GM18526 (cell line): ENCODE measurements around the gene RYR2.

ENCODE experiments used
- POLR2A ChIP-seq: IDR thresholded peaks from 3 replicates; pipeline ENCODE4 v1.6.1; 2011; ENCODE audit not compliant: insufficient read length; ENCODE audit errors: extremely low read depth

RYR2 gene

DNA sequence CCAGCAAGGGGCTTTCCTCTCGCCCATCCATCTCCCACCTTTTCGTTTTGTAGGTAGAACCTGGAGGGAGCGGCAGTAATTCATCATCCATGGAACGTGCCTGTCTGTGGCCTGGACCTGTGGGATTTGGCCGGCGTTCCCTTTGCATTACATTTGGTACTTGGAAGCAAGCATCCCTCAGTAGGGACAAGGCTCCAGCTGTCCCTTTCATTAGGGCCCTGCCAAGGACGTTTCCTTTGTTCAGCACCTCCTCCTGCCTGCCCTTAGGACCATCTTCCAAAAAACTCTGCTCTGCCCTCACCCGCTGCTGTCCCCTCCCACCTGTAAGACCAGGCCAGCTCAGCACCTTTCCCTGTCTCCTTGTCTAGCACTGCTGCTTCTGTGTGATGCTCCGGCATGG, 62.1 kb downstream of the RYR2 start:
- no peak for TF ChIP-seq POLR2A

DNA sequence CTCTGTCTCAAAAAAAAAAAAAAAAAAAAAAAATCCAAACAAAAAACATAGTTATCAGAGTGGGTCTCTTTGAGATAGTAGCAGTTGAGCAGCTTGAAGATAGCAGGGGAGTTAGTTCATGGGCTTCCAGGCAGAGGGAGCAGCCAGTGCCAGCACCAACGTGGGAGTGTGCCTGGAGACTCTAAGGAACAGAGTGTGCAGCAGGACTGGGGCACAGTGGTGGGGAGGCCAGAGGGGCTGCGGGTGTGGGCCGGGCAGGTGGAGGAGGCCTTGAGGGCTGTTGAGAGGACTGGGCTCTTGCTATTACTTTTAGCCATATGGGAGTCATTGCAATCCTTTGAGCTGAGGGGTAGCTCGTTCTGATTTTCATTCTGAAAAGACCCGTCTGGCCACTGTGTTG, 63.8 kb downstream of the RYR2 start:
- TF ChIP-seq POLR2A = no peak

DNA sequence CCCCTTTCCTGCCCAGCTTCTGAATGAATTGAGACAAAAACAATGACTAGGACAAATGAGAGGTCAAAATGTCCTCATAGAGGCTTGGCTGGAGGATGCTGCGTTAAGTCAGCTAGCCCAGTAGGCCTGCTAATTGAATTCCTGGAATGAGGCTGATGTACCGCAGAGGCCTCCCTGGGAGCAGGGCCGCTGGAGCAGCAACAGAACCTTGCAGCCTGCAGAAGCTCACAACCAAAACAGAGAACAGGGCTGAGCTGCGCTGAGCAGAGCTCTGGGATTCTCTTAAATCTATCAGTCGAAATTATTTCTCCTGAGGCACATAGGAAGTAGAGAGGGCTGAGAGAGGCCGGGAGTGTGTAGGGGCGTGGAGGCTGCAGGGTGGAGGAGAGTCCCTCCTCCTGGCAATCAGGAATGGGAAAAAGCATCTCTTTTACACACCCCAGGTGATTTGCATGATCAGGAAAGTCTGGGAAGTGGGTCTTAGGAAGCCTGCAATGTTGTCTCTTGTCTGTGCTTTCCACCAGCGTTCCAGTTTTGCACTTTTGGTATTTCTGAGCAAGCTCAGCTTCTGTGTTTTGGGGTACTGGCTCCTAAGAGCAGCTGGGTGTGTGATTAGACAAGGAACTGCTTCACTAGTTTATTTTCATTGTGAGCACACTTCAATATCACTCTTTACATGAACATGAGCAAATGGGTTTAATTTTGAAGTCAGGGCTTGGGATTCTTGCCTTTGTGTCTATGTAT, 66.5 kb downstream of the RYR2 start:
- TF ChIP-seq POLR2A = no peak

DNA sequence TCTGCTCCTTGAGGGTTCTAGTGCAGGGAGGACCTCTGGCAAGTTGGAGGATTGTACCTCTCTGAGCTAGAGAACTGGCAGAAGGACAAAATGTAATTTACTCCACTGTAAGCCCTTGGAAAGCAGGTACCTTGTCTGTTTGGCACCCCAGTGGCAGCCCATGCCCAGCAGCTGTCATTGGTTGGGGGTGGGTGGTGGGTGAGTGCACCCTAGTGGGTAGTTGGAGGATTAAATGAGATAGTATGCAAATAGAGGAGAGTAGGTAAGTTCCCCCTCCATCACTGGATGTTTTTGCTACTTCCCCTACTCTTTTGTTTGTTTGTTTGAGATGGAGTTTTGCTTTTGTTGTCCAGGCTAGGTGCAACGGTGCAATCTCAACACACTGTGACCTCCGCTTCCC, 69.8 kb downstream of the RYR2 start:
- no peak for TF ChIP-seq POLR2A

DNA sequence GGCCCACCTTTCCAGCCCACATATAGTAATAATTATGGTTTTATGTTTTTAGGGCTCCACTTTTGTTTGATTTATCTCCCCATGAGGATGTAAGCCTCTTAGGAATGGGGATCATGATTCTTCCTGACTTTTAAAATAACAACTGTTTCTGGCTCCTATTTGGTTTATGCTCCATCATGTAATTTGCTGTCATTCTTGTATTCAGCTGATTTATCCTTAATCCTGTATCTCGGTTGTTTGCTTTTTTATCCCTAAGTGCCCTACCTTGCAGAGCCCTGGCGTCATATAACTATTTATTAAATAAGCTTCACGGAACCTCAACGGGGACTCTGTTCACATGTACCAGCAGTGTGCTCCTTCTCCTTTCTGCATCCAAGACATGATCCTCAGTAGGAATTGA, 70.7 kb downstream of the RYR2 start:
- TF ChIP-seq POLR2A = no peak

DNA sequence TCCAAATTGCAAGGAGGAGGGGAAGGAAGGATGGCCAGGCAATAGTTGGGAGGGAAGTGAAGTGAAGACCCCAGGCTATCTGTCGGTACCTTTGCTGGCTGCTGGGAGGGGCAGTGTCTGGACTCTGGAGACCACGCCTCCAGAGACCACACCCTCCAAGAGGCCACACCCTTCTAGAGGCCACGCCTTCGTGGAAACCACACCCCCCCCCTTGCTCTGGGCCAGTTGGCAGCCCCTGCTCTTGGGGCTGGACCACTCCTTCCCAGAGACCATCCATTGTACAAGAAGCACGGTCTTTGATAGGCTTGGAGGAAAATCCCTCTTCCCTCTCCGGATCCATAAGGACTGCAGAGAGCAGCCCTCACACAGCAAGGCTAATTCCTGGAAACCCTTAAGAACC, 73.1 kb downstream of the RYR2 start:
- TF ChIP-seq POLR2A = no peak

DNA sequence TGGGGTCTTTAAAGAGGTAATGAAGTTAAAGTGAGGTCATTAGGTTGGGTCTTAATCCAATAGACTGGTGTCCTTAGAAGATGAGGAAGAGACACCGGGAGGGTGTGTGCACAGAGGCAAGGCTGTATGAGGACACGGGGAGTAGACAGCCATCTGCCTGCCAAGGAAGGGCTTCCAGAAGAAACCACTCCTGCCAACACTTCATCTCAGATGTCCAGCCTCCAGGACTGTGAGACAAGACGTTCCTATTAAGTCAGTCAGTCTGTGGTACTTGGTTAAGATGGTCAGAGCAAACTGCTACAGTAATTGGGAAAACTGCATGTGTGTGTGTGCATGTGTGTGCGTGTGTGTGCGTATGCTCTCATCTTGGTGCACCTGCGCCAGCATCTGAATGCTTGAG, 77.1 kb downstream of the RYR2 start:
- no peak for TF ChIP-seq POLR2A

DNA sequence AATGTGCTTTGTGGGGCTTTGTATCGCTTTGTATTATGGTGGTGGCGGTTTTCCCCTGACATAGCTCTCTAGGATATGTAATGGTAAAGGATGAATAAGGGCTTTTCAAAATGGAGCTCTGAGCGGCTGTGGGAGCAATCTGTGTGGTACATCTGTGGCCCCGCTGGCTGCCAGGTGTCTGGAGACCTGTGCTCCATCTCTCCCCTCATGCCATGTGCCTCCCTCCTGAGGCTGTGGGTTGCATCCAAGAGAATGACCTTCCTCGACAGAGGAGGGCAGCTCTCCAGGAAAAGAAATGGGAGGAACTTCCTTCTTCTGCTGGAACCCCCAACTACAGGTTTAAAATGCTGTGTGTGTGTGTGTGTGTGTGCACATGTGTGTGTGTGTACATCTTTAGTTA, 78.7 kb downstream of the RYR2 start:
- no peak for TF ChIP-seq POLR2A

DNA sequence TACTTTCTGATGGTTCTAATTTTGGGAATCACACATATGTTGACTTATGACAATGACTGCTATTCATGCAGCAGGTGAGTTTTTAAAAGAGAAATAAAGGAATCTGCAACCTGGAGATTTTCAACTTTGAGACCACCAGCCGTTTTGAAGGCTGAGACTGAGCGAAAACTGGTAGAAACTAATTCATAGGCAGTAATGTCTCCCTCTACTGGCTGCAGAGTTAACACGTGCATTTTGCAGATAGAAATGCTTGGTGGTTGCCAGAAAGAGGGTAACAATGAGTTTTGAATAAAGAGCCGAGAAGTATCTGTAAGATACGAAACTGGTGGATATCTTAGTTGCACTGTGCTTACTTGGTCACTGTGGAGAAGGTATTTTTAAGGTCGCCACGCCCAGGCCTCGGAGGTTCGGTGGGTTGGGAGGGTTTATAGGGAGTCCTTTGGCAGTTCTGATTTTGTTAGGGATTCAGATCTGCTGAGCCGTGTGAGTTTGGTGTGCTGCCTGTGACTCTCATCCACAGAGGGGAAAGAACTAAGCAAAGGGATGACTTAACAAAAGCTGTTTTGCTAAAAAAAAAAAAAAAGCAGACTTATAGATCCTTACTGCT, 83.0 kb downstream of the RYR2 start:
- no peak for TF ChIP-seq POLR2A

DNA sequence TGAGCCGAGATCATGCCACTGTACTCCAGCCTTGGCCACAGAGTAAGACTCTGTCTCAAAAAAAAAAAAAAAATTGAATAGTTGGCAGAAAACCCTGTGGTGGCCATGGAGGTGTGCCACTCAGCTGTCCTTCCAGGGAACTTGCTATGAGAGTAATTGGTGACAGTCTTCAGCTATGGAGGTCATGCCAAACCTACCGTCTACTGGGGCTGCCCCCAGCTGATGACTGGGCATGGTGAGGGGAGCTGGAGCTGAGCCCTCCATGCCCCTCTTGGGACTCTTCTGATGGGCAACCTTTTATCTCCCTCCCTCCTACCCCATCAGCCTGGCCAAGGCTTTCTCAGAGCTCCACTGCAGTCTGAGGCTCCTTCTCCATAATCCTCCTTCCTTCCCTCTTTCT, 84.2 kb downstream of the RYR2 start:
- TF ChIP-seq POLR2A = no peak

DNA sequence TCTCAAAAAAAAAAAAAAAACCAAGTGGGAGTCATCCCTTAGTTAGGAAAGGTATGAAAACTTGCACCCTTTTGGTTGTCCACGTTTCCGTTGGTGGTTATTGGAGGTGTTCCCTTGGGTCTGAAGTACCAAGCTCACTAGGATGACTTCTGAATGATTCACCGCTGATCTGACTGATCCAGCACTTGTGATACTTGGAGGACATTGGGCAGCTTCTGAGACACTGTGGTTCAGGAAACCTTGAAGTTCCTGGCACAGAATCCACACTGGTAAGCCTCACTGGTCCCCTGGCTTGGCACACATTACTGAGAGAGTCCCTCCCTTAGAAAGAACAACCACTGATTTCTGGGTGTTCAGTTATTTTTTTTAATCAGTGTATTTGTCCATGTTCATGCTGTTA, 91.9 kb downstream of the RYR2 start:
- TF ChIP-seq POLR2A = no peak

DNA sequence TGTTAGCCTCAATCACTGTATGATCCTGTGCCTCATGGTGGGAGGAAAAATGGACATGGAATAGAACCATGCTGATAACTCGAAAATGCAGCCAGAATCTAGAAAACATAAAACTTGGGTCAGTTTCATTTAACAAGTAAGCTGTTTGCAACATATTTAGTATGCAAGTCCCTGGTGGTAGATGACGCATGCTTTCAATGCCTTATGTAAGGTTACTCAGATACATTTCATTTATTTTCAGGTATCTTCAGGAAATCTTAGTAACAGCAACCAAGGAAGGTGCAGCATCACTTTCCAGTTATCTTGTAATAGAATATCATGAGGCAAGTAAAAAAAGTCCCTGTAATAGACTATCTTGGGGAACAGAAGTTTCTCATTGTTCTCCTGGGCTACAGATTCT, 92.9 kb downstream of the RYR2 start:
- TF ChIP-seq POLR2A = no peak

DNA sequence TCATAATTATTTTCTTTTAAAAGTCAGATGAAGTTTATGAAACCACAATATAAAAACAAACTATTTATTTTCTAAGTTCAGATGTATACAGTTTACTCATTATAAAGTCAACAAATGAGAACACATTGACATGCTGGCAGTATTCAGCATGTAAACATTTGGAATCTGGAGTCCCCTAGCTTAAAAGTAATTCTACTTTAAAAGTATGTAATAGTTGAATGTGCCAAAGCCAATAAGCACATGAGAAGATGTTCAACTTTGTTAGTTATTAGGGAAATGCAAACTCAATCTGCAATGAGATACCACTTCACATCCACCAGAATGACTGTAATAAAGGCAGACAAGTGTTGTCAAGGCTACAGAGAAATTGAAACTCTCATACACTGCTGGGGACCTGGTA, 96.6 kb downstream of the RYR2 start:
- no peak for TF ChIP-seq POLR2A

DNA sequence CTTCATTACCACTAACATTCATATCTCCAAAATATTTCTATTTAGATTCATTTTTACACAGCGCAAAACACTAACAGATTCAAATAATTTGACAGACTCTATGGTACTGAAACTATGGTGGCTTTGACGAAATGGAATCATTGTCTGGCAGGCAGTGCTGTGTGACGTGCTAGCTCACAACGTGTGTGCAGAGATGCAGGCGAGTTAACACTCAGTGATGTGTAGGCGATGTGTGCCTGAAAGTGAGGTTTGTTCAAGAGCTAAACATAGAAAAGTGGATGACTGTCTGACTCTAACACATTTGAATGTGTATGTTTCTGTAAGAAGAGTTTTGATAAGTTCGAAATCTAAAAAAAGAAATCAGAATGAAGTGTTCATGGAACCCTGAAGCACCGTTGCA, 97.7 kb downstream of the RYR2 start:
- no peak for TF ChIP-seq POLR2A

DNA sequence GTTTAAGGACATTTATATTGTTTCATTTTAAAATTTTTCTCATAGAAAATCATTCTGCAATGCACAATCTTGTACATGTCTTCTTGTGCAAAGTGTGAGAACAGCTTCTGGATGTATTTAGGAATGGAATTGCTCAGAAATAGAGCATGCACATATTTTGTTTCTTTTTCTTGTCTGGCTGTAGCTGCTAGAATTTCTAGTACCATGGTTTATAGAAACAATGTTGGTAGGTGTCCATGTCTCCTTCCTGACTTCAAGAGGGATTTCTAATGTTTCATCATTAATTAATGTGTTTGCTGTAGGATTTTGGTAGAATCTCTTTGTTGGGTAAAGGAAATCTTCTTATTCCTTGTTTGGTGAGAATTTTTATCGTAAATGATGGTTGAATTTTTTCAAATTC, 99.0 kb downstream of the RYR2 start:
- TF ChIP-seq POLR2A = no peak

DNA sequence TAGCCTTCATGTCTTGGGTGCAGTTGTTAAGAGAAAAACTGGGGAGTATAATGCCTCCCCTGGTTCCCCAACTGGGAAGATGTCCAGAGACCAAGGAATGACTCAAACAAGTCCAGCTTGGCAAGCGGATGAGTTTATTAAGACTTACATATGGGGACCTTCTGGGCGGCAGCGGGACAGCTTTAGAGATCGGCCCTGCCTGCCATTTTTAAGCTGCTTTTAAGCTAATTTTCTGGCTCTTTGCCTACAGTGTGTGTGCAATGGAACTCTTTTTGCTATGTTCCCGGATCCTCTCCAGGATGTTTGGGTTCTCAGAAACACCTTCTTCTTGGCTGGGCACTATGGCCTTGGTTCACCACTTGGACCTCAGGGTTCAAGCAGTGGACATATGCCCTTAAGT, 99.5 kb downstream of the RYR2 start:
- no peak for TF ChIP-seq POLR2A
